HG02678 (cell line): ENCODE data around the gene RGS3.
"Not testable (repeated sequence)": the region's sequence is repeated elsewhere in the genome, so short reads cannot be mapped to it uniquely, and the experiment has no call there.

Source experiments
- ATAC-seq: cut with Tn5 transposase; IDR thresholded peaks from one replicate; pipeline ENCODE4 v1.9.1; 2021; ENCODE audit warnings: mild to moderate bottlenecking, moderate library complexity; ENCODE audit not compliant: unreplicated experiment

The RGS3 gene

GRCh38 chr9:113631137-113631765 lies 167.7 kb downstream of the RGS3 start:
- ATAC-seq = no peak

GRCh38 chr9:113631871-113632665 lies 168.5 kb downstream of the RGS3 start:
- no peak for ATAC-seq

- ATAC-seq = no peak
Measured at GRCh38 chr9:113632776-113633590, 169.5 kb downstream of the RGS3 start.

- ATAC-seq = no peak
Measured at GRCh38 chr9:113633782-113634595, 170.5 kb downstream of the RGS3 start.

- ATAC-seq = no peak
Measured at GRCh38 chr9:113634596-113635515, 171.3 kb downstream of the RGS3 start.

GRCh38 chr9:113635586-113635985 lies 172.1 kb downstream of the RGS3 start:
- ATAC-seq = no peak

GRCh38 chr9:113636165-113636564 lies 172.6 kb downstream of the RGS3 start:
- ATAC-seq = no peak

GRCh38 chr9:113636693-113637092 lies 173.2 kb downstream of the RGS3 start:
- no peak for ATAC-seq

GRCh38 chr9:113638490-113638889 lies 175.0 kb downstream of the RGS3 start:
- ATAC-seq = no peak

- no peak for ATAC-seq
Measured at GRCh38 chr9:113638897-113639296, 175.4 kb downstream of the RGS3 start.

GRCh38 chr9:113639411-113639970 lies 176.0 kb downstream of the RGS3 start:
- ATAC-seq = not testable (repeated sequence)

- no peak for ATAC-seq
Measured at GRCh38 chr9:113640418-113640817, 176.9 kb downstream of the RGS3 start.

GRCh38 chr9:113641100-113641885 lies 177.8 kb downstream of the RGS3 start:
- ATAC-seq = no peak

- ATAC-seq = no peak
Measured at GRCh38 chr9:113644321-113644720, 180.8 kb downstream of the RGS3 start.

- ATAC-seq = no peak
Measured at GRCh38 chr9:113645227-113645977, 181.9 kb downstream of the RGS3 start.

GRCh38 chr9:113645978-113646253 lies 182.4 kb downstream of the RGS3 start:
- no peak for ATAC-seq

GRCh38 chr9:113646491-113646890 lies 183.0 kb downstream of the RGS3 start:
- ATAC-seq = no peak
